ENCODE data around the gene SOD1. TPM values are rescaled to one million over a fixed set of nuclear protein-coding genes. Genes with fewer than 3 reads are reported as not detected.

The SOD1 gene
- total and polyA plus RNA-seq, 10 of the 15 experiments (the other 5 are each of a cell fraction or from before 2014, with no cell fraction given), result 171 to 710 (median 313) TPM

GRCh38 chr21:31670070-31670469 is 10.6 kb downstream of the SOD1 start:
- CTCF ChIA-PET, result no interaction called here
- in situ Hi-C loops (cut with MboI) (no loop called here), intact Hi-C loops (cut with micrococcal nuclease; ENCODE audit: unreplicated experiment) (no loop called here)
- H3K9me3 ChIP-seq (replicated peaks; ENCODE audit: control insufficient read depth, insufficient read depth, low read length), result no peaks in the 10 kb centered on the region
- RAD21 ChIA-PET (ENCODE audit: unreplicated experiment), result no interaction called here
- H3K4me1 ChIP-seq (ENCODE audit: control insufficient read depth, insufficient read depth, low read length), result peaks cover 17% of the 10 kb centered on the region
- H3K27me3 ChIP-seq (replicated peaks in 1 of 2; ENCODE audit: control insufficient read depth in 2 of 2, insufficient read depth in 2 of 2, low read length in 1 of 2), result no peaks in the 10 kb centered on the region
- no peak overlapping the region for H3K9ac ChIP-seq (ENCODE audit: control insufficient read depth, insufficient read depth, low read length)
- no peak overlapping the region for H3K27ac ChIP-seq (ENCODE audit: control insufficient read depth, insufficient read depth)
- SMC1A ChIA-PET (ENCODE audit: uncharacterized antibody, unreplicated experiment), result no interaction called here
- no TSS peak for BruUV-seq (replicated peaks)
- peaks cover 6% of the 10 kb centered on the region for H3K79me2 ChIP-seq (ENCODE audit: control insufficient read depth, insufficient read depth, low read length)
- POLR2A ChIA-PET, result interaction anchor here (0.6 to 1.5 kb wide), 2 partner anchors 80 to 102 kb away, joined by 4 to 6 read pairs; no protein-coding TSS in a partner anchor
- FAIRE-seq, result no peak
- 88% methylated on average over 6 of the region's 6 CpGs for WGBS (ENCODE audit: insufficient coverage, insufficient replicate concordance, low lambda C conversion rate, missing lambda C conversion rate)
- no peak for TF ChIP-seq SMC3 (IDR thresholded peaks at IDR 0.05; ENCODE audit: borderline replicate concordance, low read length)
- TF ChIP-seq HSF1 (IDR thresholded peaks at IDR 0.05; ENCODE audit: low read depth, low read length), result no peak
- TF ChIP-seq, protein P1, sequence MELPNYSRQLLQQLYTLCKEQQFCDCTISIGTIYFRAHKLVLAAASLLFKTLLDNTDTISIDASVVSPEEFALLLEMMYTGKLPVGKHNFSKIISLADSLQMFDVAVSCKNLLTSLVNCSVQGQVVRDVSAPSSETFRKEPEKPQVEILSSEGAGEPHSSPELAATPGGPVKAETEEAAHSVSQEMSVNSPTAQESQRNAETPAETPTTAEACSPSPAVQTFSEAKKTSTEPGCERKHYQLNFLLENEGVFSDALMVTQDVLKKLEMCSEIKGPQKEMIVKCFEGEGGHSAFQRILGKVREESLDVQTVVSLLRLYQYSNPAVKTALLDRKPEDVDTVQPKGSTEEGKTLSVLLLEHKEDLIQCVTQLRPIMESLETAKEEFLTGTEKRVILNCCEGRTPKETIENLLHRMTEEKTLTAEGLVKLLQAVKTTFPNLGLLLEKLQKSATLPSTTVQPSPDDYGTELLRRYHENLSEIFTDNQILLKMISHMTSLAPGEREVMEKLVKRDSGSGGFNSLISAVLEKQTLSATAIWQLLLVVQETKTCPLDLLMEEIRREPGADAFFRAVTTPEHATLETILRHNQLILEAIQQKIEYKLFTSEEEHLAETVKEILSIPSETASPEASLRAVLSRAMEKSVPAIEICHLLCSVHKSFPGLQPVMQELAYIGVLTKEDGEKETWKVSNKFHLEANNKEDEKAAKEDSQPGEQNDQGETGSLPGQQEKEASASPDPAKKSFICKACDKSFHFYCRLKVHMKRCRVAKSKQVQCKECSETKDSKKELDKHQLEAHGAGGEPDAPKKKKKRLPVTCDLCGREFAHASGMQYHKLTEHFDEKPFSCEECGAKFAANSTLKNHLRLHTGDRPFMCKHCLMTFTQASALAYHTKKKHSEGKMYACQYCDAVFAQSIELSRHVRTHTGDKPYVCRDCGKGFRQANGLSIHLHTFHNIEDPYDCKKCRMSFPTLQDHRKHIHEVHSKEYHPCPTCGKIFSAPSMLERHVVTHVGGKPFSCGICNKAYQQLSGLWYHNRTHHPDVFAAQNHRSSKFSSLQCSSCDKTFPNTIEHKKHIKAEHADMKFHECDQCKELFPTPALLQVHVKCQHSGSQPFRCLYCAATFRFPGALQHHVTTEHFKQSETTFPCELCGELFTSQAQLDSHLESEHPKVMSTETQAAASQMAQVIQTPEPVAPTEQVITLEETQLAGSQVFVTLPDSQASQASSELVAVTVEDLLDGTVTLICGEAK (IDR thresholded peaks at IDR 0.05; ENCODE audit: borderline replicate concordance), result no peak
- TF ChIP-seq RUNX3 (IDR thresholded peaks at IDR 0.05; ENCODE audit: low read length), result no peak
- H3K4me2 ChIP-seq (ENCODE audit: control insufficient read depth, insufficient read depth), result no peak overlapping the region
- H2AFZ ChIP-seq (ENCODE audit: control insufficient read depth, low read depth, low read length), result no peak overlapping the region
- H3K36me3 ChIP-seq (ENCODE audit: control insufficient read depth in 2 of 2, insufficient read depth in 2 of 2, low read length in 1 of 2), result peaks cover 3 to 24% of the 10 kb centered on the region in 2 experiments; a peak in 3 of 4 replicates
- ATAC-seq, result no peak
- no peaks in the 10 kb centered on the region for H4K20me1 ChIP-seq (ENCODE audit: control insufficient read depth, insufficient read depth)
- DNase-seq (ENCODE audit: low read depth, low spot score), result no peak
- no peak overlapping the region for H3K4me3 ChIP-seq

All from GM12878 (cell line).